ENCODE data around the gene EFCAB14. TPM values are rescaled to one million over a fixed set of nuclear protein-coding genes. Genes with fewer than 3 reads are reported as not detected.

Gene EFCAB14
- polyA plus RNA-seq, 1 donor (not counting 4 experiments of a cell fraction or from before 2014, with no cell fraction given): 61.8 TPM

DNA sequence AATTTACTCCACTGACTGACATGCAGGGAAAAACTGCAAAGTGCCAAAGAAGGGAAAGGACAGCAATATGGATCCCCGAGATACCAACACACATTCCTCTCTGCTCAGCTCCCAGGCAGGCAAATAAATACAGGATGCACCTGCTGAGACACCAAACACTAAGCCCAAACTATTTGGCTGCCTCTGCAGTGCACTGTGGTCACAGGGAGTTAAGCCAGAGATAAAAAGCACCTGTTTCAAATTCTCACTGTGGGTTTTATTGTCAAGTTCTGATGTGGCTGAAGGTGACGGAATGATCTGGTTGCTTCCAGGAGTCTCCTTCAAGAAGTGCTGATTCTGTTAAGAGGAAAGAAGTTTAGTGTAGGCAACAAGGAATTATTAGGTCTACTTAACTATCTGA is 29.6 kb downstream of the EFCAB14 start:
- Histone ChIP-seq H3K4me3 (ENCODE audit: control insufficient read depth in 2 of 3, extremely low read depth in 1 of 3, insufficient read depth in 2 of 3, low read depth in 1 of 3, low read length in 3 of 3) (no peak overlapping the region), H3K9me3 (ENCODE audit: control insufficient read depth, low read depth, low read length) (no peaks in the 10 kb centered on the region), H3K36me3 (ENCODE audit: control insufficient read depth in 2 of 2, extremely low read depth in 1 of 2, insufficient read depth in 2 of 2, low read length in 2 of 2) (peaks cover 24 to 27% of the 10 kb centered on the region in 2 experiments), H3K4me1 (ENCODE audit: control insufficient read depth, extremely low read depth, insufficient read depth, low read length) (no peaks in the 10 kb centered on the region), H3K4me2 (ENCODE audit: control insufficient read depth, extremely low read depth, insufficient read depth, low read depth, low read length) (no peak overlapping the region), H3K9me1 (ENCODE audit: control insufficient read depth, extremely low read depth, insufficient read depth, low read length) (no peaks in the 10 kb centered on the region), H3K79me2 (ENCODE audit: control insufficient read depth, insufficient read depth, low read length) (no peaks in the 10 kb centered on the region), H2AFZ (ENCODE audit: control insufficient read depth, low read length) (no peak overlapping the region), H4K20me1 (ENCODE audit: control insufficient read depth, extremely low read depth, insufficient read depth, low read length) (peaks cover 3% of the 10 kb centered on the region), H3K27me3 (ENCODE audit: control insufficient read depth, extremely low read depth, insufficient read depth, low read length) (no peaks in the 10 kb centered on the region), H3K27ac (ENCODE audit: control insufficient read depth, insufficient read depth, low read length) (no peak overlapping the region), H3K9ac (ENCODE audit: control insufficient read depth, extremely low read depth, insufficient read depth, low read length) (no peak overlapping the region)
- dilution Hi-C loops (cut with MboI; ENCODE audit: extremely low pct_ligation_motif_present, low sequenced_read_pairs): no loop called here
- TF ChIP-seq EZH2 (IDR thresholded peaks at IDR 0.05; ENCODE audit: low read length): no peak
- TF ChIP-seq, protein P1, sequence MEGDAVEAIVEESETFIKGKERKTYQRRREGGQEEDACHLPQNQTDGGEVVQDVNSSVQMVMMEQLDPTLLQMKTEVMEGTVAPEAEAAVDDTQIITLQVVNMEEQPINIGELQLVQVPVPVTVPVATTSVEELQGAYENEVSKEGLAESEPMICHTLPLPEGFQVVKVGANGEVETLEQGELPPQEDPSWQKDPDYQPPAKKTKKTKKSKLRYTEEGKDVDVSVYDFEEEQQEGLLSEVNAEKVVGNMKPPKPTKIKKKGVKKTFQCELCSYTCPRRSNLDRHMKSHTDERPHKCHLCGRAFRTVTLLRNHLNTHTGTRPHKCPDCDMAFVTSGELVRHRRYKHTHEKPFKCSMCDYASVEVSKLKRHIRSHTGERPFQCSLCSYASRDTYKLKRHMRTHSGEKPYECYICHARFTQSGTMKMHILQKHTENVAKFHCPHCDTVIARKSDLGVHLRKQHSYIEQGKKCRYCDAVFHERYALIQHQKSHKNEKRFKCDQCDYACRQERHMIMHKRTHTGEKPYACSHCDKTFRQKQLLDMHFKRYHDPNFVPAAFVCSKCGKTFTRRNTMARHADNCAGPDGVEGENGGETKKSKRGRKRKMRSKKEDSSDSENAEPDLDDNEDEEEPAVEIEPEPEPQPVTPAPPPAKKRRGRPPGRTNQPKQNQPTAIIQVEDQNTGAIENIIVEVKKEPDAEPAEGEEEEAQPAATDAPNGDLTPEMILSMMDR (optimal IDR thresholded peaks at IDR 0.05 in 1 of 3, IDR thresholded peaks at IDR 0.05 in 1 of 3, conservative IDR thresholded peaks at IDR 0.05 in 1 of 3; ENCODE audit: extremely low read depth in 1 of 3, insufficient read depth in 2 of 3, low read length in 3 of 3): no peak
- no peak for FAIRE-seq
- no peak for DNase-seq (ENCODE audit: low read depth, low spot score)

DNA sequence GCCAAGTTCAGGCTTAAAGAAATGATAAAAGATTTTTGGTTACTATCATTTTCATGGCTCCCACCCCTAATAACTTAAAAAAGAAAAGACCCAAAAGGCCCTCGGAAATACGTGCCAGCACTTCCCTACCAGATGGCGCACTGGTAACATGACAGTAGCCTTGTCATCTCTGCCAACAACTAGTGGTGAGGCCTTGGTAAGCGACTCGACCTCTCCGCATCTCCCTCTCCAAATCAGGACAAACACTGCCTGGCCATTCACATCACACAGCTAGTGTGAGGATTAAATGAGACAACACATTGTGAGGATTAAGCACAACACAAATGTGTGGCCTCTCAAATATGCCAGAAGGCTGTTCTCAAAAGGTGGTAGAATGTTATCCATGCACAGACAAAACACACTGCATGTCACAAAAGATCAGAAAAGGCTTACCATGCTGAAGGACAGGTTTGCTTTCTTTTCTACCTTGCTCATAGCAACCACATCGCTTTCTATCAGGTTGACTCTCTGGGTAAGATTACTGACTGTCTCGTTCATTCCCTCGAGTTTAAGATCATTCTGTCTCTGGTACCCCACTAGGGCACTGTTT is 30.9 kb downstream of the EFCAB14 start:
- H3K79me2 ChIP-seq (ENCODE audit: control insufficient read depth, insufficient read depth, low read length): no peaks in the 10 kb centered on the region
- H3K4me2 ChIP-seq (ENCODE audit: control insufficient read depth, extremely low read depth, insufficient read depth, low read depth, low read length): no peak overlapping the region
- no peak overlapping the region for H2AFZ ChIP-seq (ENCODE audit: control insufficient read depth, low read length)
- H3K9ac ChIP-seq (ENCODE audit: control insufficient read depth, extremely low read depth, insufficient read depth, low read length): no peak overlapping the region
- H3K9me1 ChIP-seq (ENCODE audit: control insufficient read depth, extremely low read depth, insufficient read depth, low read length): no peaks in the 10 kb centered on the region
- DNase-seq (ENCODE audit: low read depth, low spot score) (no peak), FAIRE-seq (peak; percentile 57)
- TF ChIP-seq, protein P1 (optimal IDR thresholded peaks at IDR 0.05 in 1 of 3, IDR thresholded peaks at IDR 0.05 in 1 of 3, conservative IDR thresholded peaks at IDR 0.05 in 1 of 3; ENCODE audit: extremely low read depth in 1 of 3, insufficient read depth in 2 of 3, low read length in 3 of 3): no peak
- TF ChIP-seq EZH2 (IDR thresholded peaks at IDR 0.05; ENCODE audit: low read length): no peak
- H3K9me3 ChIP-seq (ENCODE audit: control insufficient read depth, low read depth, low read length): no peaks in the 10 kb centered on the region
- H3K4me3 ChIP-seq (ENCODE audit: control insufficient read depth in 2 of 3, extremely low read depth in 1 of 3, insufficient read depth in 2 of 3, low read depth in 1 of 3, low read length in 3 of 3): no peak overlapping the region
- no peaks in the 10 kb centered on the region for H3K27me3 ChIP-seq (ENCODE audit: control insufficient read depth, extremely low read depth, insufficient read depth, low read length)
- dilution Hi-C loops (cut with MboI; ENCODE audit: extremely low pct_ligation_motif_present, low sequenced_read_pairs): no loop called here
- peaks cover 27 to 31% of the 10 kb centered on the region in 2 experiments for H3K36me3 ChIP-seq (ENCODE audit: control insufficient read depth in 2 of 2, extremely low read depth in 1 of 2, insufficient read depth in 2 of 2, low read length in 2 of 2)
- no peak overlapping the region for H3K27ac ChIP-seq (ENCODE audit: control insufficient read depth, insufficient read depth, low read length)
- peaks cover 3% of the 10 kb centered on the region for H4K20me1 ChIP-seq (ENCODE audit: control insufficient read depth, extremely low read depth, insufficient read depth, low read length)
- H3K4me1 ChIP-seq (ENCODE audit: control insufficient read depth, extremely low read depth, insufficient read depth, low read length): no peaks in the 10 kb centered on the region

Data from keratinocyte (primary cell).